Fibroblast of gingiva (primary cell): Measurements from ENCODE around the gene MMS19.

Source experiments
- DNase-seq: peaks from one replicate; pipeline ENCODE4 v3.0.0-alpha.2; 2011; ENCODE audit warnings: low read depth

Gene MMS19

GRCh38 chr10:97525086-97525485 lies 26.9 kb upstream of the MMS19 start:
- DNase-seq = no peak

- no peak for DNase-seq
Observed at GRCh38 chr10:97522937-97523336, 24.7 kb upstream of the MMS19 start.

GRCh38 chr10:97522071-97522470 lies 23.8 kb upstream of the MMS19 start:
- DNase-seq = no peak

GRCh38 chr10:97520978-97521761 lies 22.9 kb upstream of the MMS19 start:
- DNase-seq = no peak

GRCh38 chr10:97520520-97520919 lies 22.3 kb upstream of the MMS19 start:
- no peak for DNase-seq

- DNase-seq = no peak
Observed at GRCh38 chr10:97519342-97519741, 21.1 kb upstream of the MMS19 start.

GRCh38 chr10:97518301-97519043 lies 20.2 kb upstream of the MMS19 start:
- DNase-seq = peak; percentile 22

- DNase-seq = no peak
Observed at GRCh38 chr10:97517778-97518300, 19.6 kb upstream of the MMS19 start.

GRCh38 chr10:97517096-97517750 lies 19.0 kb upstream of the MMS19 start:
- DNase-seq = no peak

- DNase-seq = no peak
Observed at GRCh38 chr10:97515271-97515978, 17.2 kb upstream of the MMS19 start.

- DNase-seq = no peak
Observed at GRCh38 chr10:97514344-97514743, 16.1 kb upstream of the MMS19 start.

GRCh38 chr10:97512993-97513392 lies 14.8 kb upstream of the MMS19 start:
- DNase-seq = no peak

GRCh38 chr10:97511711-97512440 lies 13.7 kb upstream of the MMS19 start:
- no peak for DNase-seq

GRCh38 chr10:97510686-97511085 lies 12.5 kb upstream of the MMS19 start:
- no peak for DNase-seq

GRCh38 chr10:97509120-97509680 lies 11.0 kb upstream of the MMS19 start:
- no peak for DNase-seq

- no peak for DNase-seq
Observed at GRCh38 chr10:97508342-97508741, 10.1 kb upstream of the MMS19 start.

- no peak for DNase-seq
Observed at GRCh38 chr10:97506199-97506991, 8.2 kb upstream of the MMS19 start.

GRCh38 chr10:97505152-97505551 lies 6.9 kb upstream of the MMS19 start:
- no peak for DNase-seq

- DNase-seq = peak; percentile 88
Observed at GRCh38 chr10:97503406-97503805, 5.2 kb upstream of the MMS19 start.

GRCh38 chr10:97502916-97503315 lies 4.7 kb upstream of the MMS19 start:
- no peak for DNase-seq

- DNase-seq = no peak
Observed at GRCh38 chr10:97500297-97500575, 2.0 kb upstream of the MMS19 start.
